ENCODE data around the gene BICC1. TPM values are rescaled to one million over a fixed set of nuclear protein-coding genes. Genes with fewer than 3 reads are reported as not detected.

Gene BICC1
- total RNA-seq, 1 experiment from 2014 or later = 118 TPM

GRCh38 chr10:58821752-58822056 lies 309.0 kb downstream of the BICC1 start:
- CTCF ChIA-PET = no interaction called here
- intact Hi-C loops (cut with micrococcal nuclease; ENCODE audit: unreplicated experiment) = no loop called here
- Mint-ChIP-seq H3K27ac (ENCODE audit: unreplicated experiment) (no peak overlapping the region), H3K9me3 (ENCODE audit: unreplicated experiment) (no peaks in the 10 kb centered on the region), H3K4me3 (ENCODE audit: unreplicated experiment) (no peak overlapping the region), H3K27me3 (ENCODE audit: insufficient read depth, unreplicated experiment) (no peaks in the 10 kb centered on the region), H3K4me1 (ENCODE audit: low read depth, unreplicated experiment) (peaks cover 38% of the 10 kb centered on the region), H3K36me3 (ENCODE audit: insufficient read depth, unreplicated experiment) (peaks cover 75% of the 10 kb centered on the region)
- Histone ChIP-seq H3K36me3 (ENCODE audit: control insufficient read depth, insufficient read depth, low read length) (peaks cover 3% of the 10 kb centered on the region), H3K27me3 (replicated peaks; ENCODE audit: control insufficient read depth, insufficient read depth, low read length) (no peaks in the 10 kb centered on the region), H3K9me3 (no peaks in the 10 kb centered on the region), H3K4me1 (peaks cover 12% of the 10 kb centered on the region), H3K4me3 (ENCODE audit: low read depth, low read length) (no peak overlapping the region)
- TF ChIP-seq CTCF (IDR thresholded peaks at IDR 0.05; ENCODE audit: insufficient read depth in 1 of 2, low read depth in 1 of 2, low read length in 1 of 2, severe bottlenecking in 1 of 2, unreplicated experiment in 1 of 2) = no peak
- BruUV-seq (replicated peaks) = no TSS peak
- no peak for DNase-seq
- POLR2A ChIA-PET = no interaction called here

GRCh38 chr10:58823983-58824382 lies 311.3 kb downstream of the BICC1 start:
- H3K27me3 Mint-ChIP-seq (ENCODE audit: insufficient read depth, unreplicated experiment) = no peaks in the 10 kb centered on the region
- Histone ChIP-seq H3K36me3 (ENCODE audit: control insufficient read depth, insufficient read depth, low read length) (peaks cover 5% of the 10 kb centered on the region), H3K27me3 (replicated peaks; ENCODE audit: control insufficient read depth, insufficient read depth, low read length) (no peaks in the 10 kb centered on the region), H3K4me3 (ENCODE audit: low read depth, low read length) (no peak overlapping the region), H3K4me1 (peaks cover 10% of the 10 kb centered on the region), H3K9me3 (no peaks in the 10 kb centered on the region)
- H3K4me3 Mint-ChIP-seq (ENCODE audit: unreplicated experiment) = no peak overlapping the region
- intact Hi-C loops (cut with micrococcal nuclease; ENCODE audit: unreplicated experiment) = no loop called here
- BruUV-seq (replicated peaks) = no TSS peak
- no peak for TF ChIP-seq CTCF (IDR thresholded peaks at IDR 0.05; ENCODE audit: insufficient read depth in 1 of 2, low read depth in 1 of 2, low read length in 1 of 2, severe bottlenecking in 1 of 2, unreplicated experiment in 1 of 2)
- peaks cover 78% of the 10 kb centered on the region for H3K36me3 Mint-ChIP-seq (ENCODE audit: insufficient read depth, unreplicated experiment)
- POLR2A ChIA-PET = no interaction called here
- CTCF ChIA-PET = no interaction called here
- no peak overlapping the region for H3K27ac Mint-ChIP-seq (ENCODE audit: unreplicated experiment)
- no peak for DNase-seq
- no peaks in the 10 kb centered on the region for H3K9me3 Mint-ChIP-seq (ENCODE audit: unreplicated experiment)
- peaks cover 36% of the 10 kb centered on the region for H3K4me1 Mint-ChIP-seq (ENCODE audit: low read depth, unreplicated experiment)

- intact Hi-C loops (cut with micrococcal nuclease; ENCODE audit: unreplicated experiment) = no loop called here
- Mint-ChIP-seq H3K27me3 (ENCODE audit: insufficient read depth, unreplicated experiment) (no peaks in the 10 kb centered on the region), H3K9me3 (ENCODE audit: unreplicated experiment) (no peaks in the 10 kb centered on the region), H3K27ac (ENCODE audit: unreplicated experiment) (no peak overlapping the region), H3K4me1 (ENCODE audit: low read depth, unreplicated experiment) (peaks cover 36% of the 10 kb centered on the region), H3K36me3 (ENCODE audit: insufficient read depth, unreplicated experiment) (peaks cover 83% of the 10 kb centered on the region), H3K4me3 (ENCODE audit: unreplicated experiment) (no peak overlapping the region)
- DNase-seq = no peak
- no peak overlapping the region for H3K4me3 ChIP-seq (ENCODE audit: low read depth, low read length)
- H3K36me3 ChIP-seq (ENCODE audit: control insufficient read depth, insufficient read depth, low read length) = peaks cover 5% of the 10 kb centered on the region
- peaks cover 6% of the 10 kb centered on the region for H3K4me1 ChIP-seq
- no peak for TF ChIP-seq CTCF (IDR thresholded peaks at IDR 0.05; ENCODE audit: insufficient read depth in 1 of 2, low read depth in 1 of 2, low read length in 1 of 2, severe bottlenecking in 1 of 2, unreplicated experiment in 1 of 2)
- no peaks in the 10 kb centered on the region for H3K27me3 ChIP-seq (replicated peaks; ENCODE audit: control insufficient read depth, insufficient read depth, low read length)
- ChIA-PET POLR2A (no interaction called here), CTCF (no interaction called here)
- BruUV-seq (replicated peaks) = no TSS peak
- no peaks in the 10 kb centered on the region for H3K9me3 ChIP-seq
Observed at GRCh38 chr10:58824396-58824795, 311.7 kb downstream of the BICC1 start.
